Fibroblast of lung (primary cell): ENCODE measurements around the gene CAPS.

Experiments
- EZH2 ChIP-seq: IDR thresholded peaks from 2 replicates; pipeline ENCODE4 v1.5.1; 2012; ENCODE audit warnings: low read length, control low read depth, mild to moderate bottlenecking; ENCODE audit errors: missing control alignments
- TF ChIP-seq, protein P1 (sequence below), 2 donors: IDR thresholded peaks in 1 of 2; conservative IDR thresholded peaks in 1 of 2; 1 replicate in 1 of 2; 2 replicates in 1 of 2; pipeline ENCODE4 v1.5.1; 2011 to 2012; ENCODE audit warnings: low read length in 2 of 2, control low read depth in 1 of 2, inconsistent platforms in 1 of 2, low read depth in 1 of 2, mild to moderate bottlenecking in 1 of 2

DNA sequence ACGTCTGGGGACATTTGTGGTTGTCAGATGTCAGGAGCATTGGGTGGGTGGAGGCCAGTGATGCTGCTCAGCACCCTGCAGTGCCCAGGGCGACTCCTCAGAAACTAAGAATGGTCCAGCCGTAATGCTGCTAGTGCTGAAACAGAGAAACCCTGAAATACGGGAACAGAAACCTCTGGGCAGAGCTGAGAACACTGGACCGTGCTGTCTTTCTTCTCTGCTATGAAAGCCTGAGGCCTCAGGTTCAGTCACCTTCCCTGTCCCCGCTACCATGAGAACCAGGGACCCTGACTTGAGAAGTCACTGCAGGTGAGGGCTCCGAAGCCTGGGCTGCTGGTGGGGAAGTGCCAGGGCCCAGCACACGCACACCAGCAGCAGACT, 13.4 kb downstream of the CAPS start:
- TF ChIP-seq, protein P1, sequence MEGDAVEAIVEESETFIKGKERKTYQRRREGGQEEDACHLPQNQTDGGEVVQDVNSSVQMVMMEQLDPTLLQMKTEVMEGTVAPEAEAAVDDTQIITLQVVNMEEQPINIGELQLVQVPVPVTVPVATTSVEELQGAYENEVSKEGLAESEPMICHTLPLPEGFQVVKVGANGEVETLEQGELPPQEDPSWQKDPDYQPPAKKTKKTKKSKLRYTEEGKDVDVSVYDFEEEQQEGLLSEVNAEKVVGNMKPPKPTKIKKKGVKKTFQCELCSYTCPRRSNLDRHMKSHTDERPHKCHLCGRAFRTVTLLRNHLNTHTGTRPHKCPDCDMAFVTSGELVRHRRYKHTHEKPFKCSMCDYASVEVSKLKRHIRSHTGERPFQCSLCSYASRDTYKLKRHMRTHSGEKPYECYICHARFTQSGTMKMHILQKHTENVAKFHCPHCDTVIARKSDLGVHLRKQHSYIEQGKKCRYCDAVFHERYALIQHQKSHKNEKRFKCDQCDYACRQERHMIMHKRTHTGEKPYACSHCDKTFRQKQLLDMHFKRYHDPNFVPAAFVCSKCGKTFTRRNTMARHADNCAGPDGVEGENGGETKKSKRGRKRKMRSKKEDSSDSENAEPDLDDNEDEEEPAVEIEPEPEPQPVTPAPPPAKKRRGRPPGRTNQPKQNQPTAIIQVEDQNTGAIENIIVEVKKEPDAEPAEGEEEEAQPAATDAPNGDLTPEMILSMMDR (conservative IDR thresholded peaks at IDR 0.05 in 1 of 2, IDR thresholded peaks at IDR 0.05 in 1 of 2; ENCODE audit: low read depth in 1 of 2, low read length in 2 of 2): no peak
- no peak for TF ChIP-seq EZH2
